ENCODE results near the gene KLF3.
"Not testable (repeated sequence)": the region's sequence is repeated elsewhere in the genome, so short reads cannot be mapped to it uniquely, and the experiment has no call there.

Gene KLF3

DNA sequence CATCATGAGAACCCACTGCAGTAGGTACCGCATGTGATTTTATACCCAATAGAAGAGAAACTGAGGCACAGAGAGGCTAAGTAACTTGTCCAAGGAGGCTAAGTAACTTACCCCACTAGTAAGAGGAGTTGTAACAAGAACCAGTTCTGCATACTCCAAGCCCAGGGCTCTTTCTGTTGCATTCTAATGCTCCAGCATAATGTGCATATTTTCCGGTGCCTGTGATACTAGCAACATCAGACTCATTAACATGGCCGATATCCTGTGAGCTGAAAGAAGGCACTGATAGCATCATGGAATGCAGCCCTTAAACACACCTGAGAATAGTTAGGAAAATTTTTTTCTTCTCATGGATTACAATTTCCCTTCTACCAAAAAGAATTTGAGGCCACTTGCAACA, 39.7 kb upstream of the KLF3 start:
- no peaks in the 10 kb centered on the region for H3K36me3 ChIP-seq (ENCODE audit: insufficient read depth, low read length)

DNA sequence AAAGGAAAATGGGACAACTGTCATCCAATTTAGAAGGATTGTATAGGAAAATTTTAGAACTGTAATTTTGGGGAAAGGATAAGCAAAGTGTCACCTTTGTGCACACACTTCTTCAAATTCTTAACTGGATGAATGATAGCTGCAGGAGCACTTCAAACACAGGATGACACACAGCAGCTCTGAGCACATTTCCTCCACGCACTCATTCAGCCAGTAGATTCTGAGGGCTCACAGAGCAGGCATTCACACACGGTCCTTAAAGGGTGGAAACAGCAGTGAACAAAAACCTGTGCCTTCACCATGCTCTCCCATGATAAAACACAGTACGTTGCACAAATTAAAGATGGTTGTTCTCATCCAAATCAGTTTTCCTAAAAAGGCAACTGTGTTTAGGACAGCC, 38.5 kb upstream of the KLF3 start:
- Histone ChIP-seq H3K9ac (ENCODE audit: low read depth, low read length) (no peak overlapping the region), H3K36me3 (ENCODE audit: insufficient read depth, low read length) (no peaks in the 10 kb centered on the region), H3K27me3 (ENCODE audit: insufficient read depth, low read length) (no peaks in the 10 kb centered on the region), H3K4me3 (ENCODE audit: low read length) (no peak overlapping the region), H3K27ac (ENCODE audit: low read depth, low read length) (no peak overlapping the region), H3K9me3 (ENCODE audit: insufficient read depth, low read depth, low read length) (no peaks in the 10 kb centered on the region), H3K4me1 (ENCODE audit: insufficient read depth, low read length) (no peaks in the 10 kb centered on the region)
- 85% methylated on average over 3 of the region's 3 CpGs for WGBS

More for the DNA sequence above, 39.7 kb upstream of the KLF3 start:
- Histone ChIP-seq H3K4me1 (ENCODE audit: insufficient read depth, low read length) (no peaks in the 10 kb centered on the region), H3K9ac (ENCODE audit: low read depth, low read length) (no peak overlapping the region), H3K27me3 (ENCODE audit: insufficient read depth, low read length) (no peaks in the 10 kb centered on the region), H3K4me3 (ENCODE audit: low read length) (no peak overlapping the region), H3K27ac (ENCODE audit: low read depth, low read length) (no peak overlapping the region), H3K9me3 (ENCODE audit: insufficient read depth, low read depth, low read length) (no peaks in the 10 kb centered on the region)
- 91% methylated on average over 3 of the region's 3 CpGs for WGBS

DNA sequence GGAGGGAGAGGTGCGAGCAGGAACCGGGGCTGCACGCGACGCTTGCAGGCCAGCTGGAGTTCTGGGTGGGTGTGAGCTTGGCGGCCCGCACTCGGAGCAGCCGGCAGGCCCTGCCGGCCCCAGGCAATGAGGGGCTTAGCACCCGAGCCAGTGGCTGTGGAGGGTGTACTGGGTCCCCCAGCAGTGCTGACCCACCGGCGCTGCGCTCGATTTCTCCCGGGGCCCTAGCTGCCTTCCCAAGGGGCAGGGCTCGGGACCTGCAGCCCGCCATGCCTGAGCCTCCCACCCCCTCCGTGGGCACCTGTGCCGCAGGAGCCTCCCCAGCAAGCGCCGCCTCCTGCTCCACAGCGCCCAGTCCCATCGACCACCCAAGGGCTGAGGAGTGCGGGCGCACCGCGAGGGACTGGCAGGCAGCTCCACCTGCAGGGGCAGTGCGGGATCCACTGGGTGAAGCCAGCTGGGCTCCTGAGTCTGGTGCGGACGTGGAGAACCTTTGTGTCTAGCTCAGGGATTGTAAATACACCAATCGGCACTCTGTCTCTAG, 37.0 kb upstream of the KLF3 start:
- H3K4me3 ChIP-seq (ENCODE audit: low read length); H3K9ac ChIP-seq (ENCODE audit: low read depth, low read length); H3K4me1 ChIP-seq (ENCODE audit: insufficient read depth, low read length); H3K27me3 ChIP-seq (ENCODE audit: insufficient read depth, low read length); H3K9me3 ChIP-seq (ENCODE audit: insufficient read depth, low read depth, low read length); H3K27ac ChIP-seq (ENCODE audit: low read depth, low read length); H3K36me3 ChIP-seq (ENCODE audit: insufficient read depth, low read length): not testable (repeated sequence)
- WGBS = 94% methylated on average over 32 of the region's 32 CpGs

DNA sequence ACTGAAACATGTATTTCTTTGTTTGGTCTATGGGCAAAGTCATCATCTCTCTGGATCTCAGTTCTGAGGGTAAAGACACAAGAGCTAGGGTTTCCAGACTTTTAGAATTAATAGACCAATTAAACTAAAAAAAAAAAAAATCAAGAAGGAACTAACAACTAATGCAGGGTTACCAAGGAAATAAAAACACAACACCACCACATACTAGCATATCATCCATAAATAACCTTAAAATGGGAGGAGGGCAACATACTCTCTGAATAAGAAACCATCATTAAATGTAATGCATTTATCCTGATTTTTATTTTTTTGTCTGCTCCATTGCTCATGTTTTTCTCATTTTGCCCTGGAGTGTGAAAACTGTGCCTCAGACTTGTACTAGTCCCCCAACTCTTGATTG, 33.5 kb upstream of the KLF3 start:
- Histone ChIP-seq H3K27me3 (ENCODE audit: insufficient read depth, low read length) (no peaks in the 10 kb centered on the region), H3K36me3 (ENCODE audit: insufficient read depth, low read length) (no peaks in the 10 kb centered on the region), H3K9ac (ENCODE audit: low read depth, low read length) (no peak overlapping the region), H3K9me3 (ENCODE audit: insufficient read depth, low read depth, low read length) (no peaks in the 10 kb centered on the region), H3K27ac (ENCODE audit: low read depth, low read length) (no peak overlapping the region), H3K4me1 (ENCODE audit: insufficient read depth, low read length) (no peaks in the 10 kb centered on the region), H3K4me3 (ENCODE audit: low read length) (no peak overlapping the region)

DNA sequence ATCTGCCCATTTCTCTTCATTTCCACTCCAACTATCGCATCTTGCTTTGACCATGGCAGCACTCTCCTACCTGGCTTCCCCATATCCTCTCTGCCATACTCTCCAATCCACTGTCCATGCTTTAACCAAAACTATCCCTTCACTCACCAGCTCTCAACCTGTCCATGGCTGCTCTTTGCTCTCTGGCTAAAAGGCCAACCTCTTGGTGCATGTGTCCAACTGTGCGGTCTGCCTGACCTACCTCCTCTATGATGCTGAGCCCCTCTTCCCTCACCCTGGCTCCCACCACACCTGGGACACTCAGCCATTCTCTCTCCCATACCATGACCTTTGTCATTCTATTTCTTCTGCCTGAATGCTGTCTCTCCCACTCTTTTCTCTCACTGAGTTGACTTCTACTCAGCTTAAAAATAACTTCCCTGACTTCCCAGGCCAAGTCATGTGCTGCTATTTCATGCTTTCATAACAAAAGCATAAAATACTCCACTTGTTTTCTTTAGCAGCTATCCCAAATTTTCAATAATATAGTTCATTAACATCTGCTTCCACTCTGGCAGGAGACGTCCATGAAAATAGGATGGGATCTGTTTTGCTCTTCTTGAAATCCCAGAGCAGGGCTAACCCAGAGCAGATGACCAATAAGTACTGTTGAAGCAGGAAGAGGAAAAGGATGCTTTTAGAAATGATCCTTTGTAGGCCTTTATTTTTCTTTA, 29.8 kb upstream of the KLF3 start:
- H3K27me3 ChIP-seq (ENCODE audit: insufficient read depth, low read length) = no peaks in the 10 kb centered on the region
- no peaks in the 10 kb centered on the region for H3K9me3 ChIP-seq (ENCODE audit: insufficient read depth, low read depth, low read length)
- H3K4me1 ChIP-seq (ENCODE audit: insufficient read depth, low read length) = no peaks in the 10 kb centered on the region
- WGBS = 89% methylated on average over 3 of the region's 3 CpGs
- no peak overlapping the region for H3K4me3 ChIP-seq (ENCODE audit: low read length)
- H3K36me3 ChIP-seq (ENCODE audit: insufficient read depth, low read length) = no peaks in the 10 kb centered on the region
- H3K9ac ChIP-seq (ENCODE audit: low read depth, low read length) = no peak overlapping the region
- no peak overlapping the region for H3K27ac ChIP-seq (ENCODE audit: low read depth, low read length)

DNA sequence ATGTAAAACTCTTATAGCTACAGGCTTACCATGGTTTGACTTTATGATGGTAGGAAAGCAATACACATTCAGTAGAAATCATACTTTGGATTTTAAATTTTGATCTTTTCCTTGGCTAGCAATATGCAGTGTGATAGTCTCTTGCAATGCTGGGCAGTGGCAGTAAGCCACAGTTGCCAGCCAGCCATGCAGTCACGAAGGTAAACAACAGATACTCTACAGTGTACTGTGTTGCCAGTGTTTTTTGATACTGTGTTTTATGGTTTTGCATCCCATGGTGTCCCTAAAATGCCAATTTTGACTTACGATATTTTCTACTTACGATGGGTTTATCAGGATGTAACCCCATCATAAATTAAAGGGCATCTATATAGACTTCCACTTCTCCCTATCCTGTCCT, 24.8 kb upstream of the KLF3 start:
- H3K4me1 ChIP-seq (ENCODE audit: insufficient read depth, low read length) = no peaks in the 10 kb centered on the region
- H3K36me3 ChIP-seq (ENCODE audit: insufficient read depth, low read length) = no peaks in the 10 kb centered on the region
- no peak overlapping the region for H3K4me3 ChIP-seq (ENCODE audit: low read length)
- H3K27me3 ChIP-seq (ENCODE audit: insufficient read depth, low read length) = no peaks in the 10 kb centered on the region
- H3K27ac ChIP-seq (ENCODE audit: low read depth, low read length) = no peak overlapping the region
- WGBS = 92% methylated on average over 3 of the region's 3 CpGs
- no peak overlapping the region for H3K9ac ChIP-seq (ENCODE audit: low read depth, low read length)
- H3K9me3 ChIP-seq (ENCODE audit: insufficient read depth, low read depth, low read length) = no peaks in the 10 kb centered on the region

DNA sequence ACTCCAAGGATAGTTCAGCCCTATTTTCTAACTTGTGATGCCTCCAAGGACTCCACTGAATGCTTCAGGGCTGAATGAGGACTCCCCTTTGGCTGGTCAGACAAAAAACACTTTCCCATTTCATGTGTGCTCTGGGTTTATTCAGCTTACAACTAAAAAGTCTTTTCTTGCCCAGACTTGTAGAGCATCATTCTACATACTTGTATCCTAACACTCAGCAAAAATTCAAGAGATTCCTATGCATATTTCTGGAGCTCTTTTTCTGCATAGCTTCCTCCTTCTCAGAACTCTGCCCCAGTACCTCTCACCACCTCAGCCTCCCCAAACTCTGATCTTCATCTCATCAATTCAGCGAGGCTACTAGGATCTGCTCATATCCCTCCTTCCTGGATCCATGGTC, 22.2 kb upstream of the KLF3 start:
- no peaks in the 10 kb centered on the region for H3K36me3 ChIP-seq (ENCODE audit: insufficient read depth, low read length)
- no peaks in the 10 kb centered on the region for H3K27me3 ChIP-seq (ENCODE audit: insufficient read depth, low read length)
- H3K4me3 ChIP-seq (ENCODE audit: low read length) = no peak overlapping the region
- H3K27ac ChIP-seq (ENCODE audit: low read depth, low read length) = no peak overlapping the region
- no peaks in the 10 kb centered on the region for H3K4me1 ChIP-seq (ENCODE audit: insufficient read depth, low read length)
- H3K9me3 ChIP-seq (ENCODE audit: insufficient read depth, low read depth, low read length) = no peaks in the 10 kb centered on the region
- no peak overlapping the region for H3K9ac ChIP-seq (ENCODE audit: low read depth, low read length)
- 93% methylated on average over 1 of the region's 1 CpG for WGBS

DNA sequence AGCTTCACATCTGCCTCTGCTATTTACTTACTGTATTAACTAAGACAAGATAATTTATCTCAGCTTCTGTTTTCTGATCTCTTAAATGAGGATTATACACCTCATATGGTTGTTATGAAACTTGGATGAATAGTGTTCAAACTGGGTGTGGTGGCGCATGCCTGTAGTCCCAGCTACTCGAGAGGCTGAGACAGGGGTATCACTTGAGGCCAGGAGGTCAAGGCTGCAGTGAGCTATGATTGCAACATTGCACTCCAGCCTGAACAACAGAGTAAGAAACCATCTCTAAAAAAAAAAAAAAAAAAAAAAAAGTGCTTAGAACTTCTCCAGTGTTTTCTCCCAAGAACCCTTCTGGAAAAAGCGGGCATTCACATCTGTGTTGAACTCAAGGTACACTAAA, 19.8 kb upstream of the KLF3 start:
- H3K4me1 ChIP-seq (ENCODE audit: insufficient read depth, low read length) = no peaks in the 10 kb centered on the region
- no peak overlapping the region for H3K27ac ChIP-seq (ENCODE audit: low read depth, low read length)
- no peaks in the 10 kb centered on the region for H3K27me3 ChIP-seq (ENCODE audit: insufficient read depth, low read length)
- no peak overlapping the region for H3K4me3 ChIP-seq (ENCODE audit: low read length)
- 92% methylated on average over 3 of the region's 3 CpGs for WGBS
- H3K9ac ChIP-seq (ENCODE audit: low read depth, low read length) = no peak overlapping the region
- no peaks in the 10 kb centered on the region for H3K9me3 ChIP-seq (ENCODE audit: insufficient read depth, low read depth, low read length)
- H3K36me3 ChIP-seq (ENCODE audit: insufficient read depth, low read length) = no peaks in the 10 kb centered on the region

DNA sequence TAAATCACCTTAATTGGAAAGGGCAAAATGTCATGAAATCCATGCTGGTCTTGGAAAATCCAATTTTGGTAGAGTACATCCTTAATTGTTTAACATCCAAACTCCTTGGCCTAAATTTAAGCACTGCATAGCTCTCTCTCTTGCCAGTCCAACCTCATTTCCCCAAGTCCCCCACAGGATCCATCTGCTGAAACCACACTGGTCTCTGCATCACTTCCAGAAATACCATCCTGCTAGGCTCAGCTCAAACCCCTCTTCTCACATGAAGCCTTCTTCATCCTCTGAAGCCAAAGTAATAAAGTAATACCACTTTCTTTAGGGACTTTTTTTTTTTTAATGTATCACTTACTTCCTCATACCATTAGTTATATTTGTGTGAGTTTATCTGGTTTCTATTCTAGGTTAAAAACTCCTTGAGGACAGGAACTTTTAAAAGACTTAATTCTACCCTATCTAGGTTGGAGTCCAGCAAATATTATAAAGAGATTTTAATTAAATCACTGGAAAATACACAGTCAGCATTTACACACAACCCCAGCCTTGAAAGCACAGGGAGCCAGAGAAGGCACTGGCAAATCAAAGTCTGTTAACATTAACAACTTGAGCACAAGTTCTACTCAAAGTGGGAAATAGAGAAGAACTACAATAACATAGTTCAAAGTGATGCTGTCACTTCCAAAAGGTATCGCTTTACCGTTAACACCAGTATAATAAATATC, 16.7 kb upstream of the KLF3 start:
- no peak overlapping the region for H3K4me3 ChIP-seq (ENCODE audit: low read length)
- H3K4me1 ChIP-seq (ENCODE audit: insufficient read depth, low read length) = no peaks in the 10 kb centered on the region
- H3K27ac ChIP-seq (ENCODE audit: low read depth, low read length) = no peak overlapping the region
- WGBS = 100% methylated on average over 2 of the region's 2 CpGs
- no peaks in the 10 kb centered on the region for H3K9me3 ChIP-seq (ENCODE audit: insufficient read depth, low read depth, low read length)
- H3K27me3 ChIP-seq (ENCODE audit: insufficient read depth, low read length) = no peaks in the 10 kb centered on the region
- no peak overlapping the region for H3K9ac ChIP-seq (ENCODE audit: low read depth, low read length)
- no peaks in the 10 kb centered on the region for H3K36me3 ChIP-seq (ENCODE audit: insufficient read depth, low read length)

DNA sequence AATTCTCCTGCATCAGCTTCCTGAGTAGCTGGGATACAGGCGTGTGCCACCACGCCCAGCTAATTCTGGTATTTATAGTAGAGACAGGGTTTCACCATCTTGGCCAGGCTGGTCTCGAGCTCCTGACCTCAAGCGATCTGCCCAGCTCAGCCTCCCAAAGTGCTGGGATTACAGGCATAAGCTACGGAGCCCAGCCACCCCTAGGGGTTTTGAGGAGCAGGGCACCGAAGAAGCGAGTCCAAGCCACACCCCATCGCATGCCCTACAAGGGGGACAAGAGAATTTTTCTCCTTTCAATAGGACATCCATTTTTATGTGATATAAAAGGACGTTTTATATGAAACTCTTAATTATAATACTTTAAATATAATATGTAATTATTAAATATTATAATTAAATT, 13.9 kb upstream of the KLF3 start:
- Histone ChIP-seq H3K27me3 (ENCODE audit: insufficient read depth, low read length) (no peaks in the 10 kb centered on the region), H3K9me3 (ENCODE audit: insufficient read depth, low read depth, low read length) (no peaks in the 10 kb centered on the region), H3K36me3 (ENCODE audit: insufficient read depth, low read length) (no peaks in the 10 kb centered on the region), H3K4me1 (ENCODE audit: insufficient read depth, low read length) (peaks cover 4% of the 10 kb centered on the region; the same call in 1 of the 2 replicates), H3K4me3 (ENCODE audit: low read length) (no peak overlapping the region), H3K27ac (ENCODE audit: low read depth, low read length) (no peak overlapping the region), H3K9ac (ENCODE audit: low read depth, low read length) (no peak overlapping the region)
- 88% methylated on average over 7 of the region's 9 CpGs for WGBS

DNA sequence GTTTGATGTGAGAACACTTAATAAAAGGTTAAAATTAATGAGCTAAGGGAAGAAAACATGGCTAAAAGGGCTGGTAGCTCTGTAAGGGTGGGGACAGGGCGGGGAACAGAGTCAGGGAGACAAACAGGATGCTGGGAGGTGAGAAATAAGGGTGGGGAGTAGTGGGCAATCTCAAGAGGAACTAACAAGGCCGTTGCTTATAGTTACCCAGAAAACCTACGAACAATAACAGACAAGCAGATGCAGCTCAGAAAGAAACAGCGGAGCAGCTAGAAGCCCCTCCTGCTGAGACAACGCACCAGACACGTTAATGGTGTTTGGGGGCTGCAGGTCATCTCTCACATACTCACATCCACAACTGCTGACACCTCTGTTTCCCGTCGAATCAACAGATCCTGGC, 9.7 kb upstream of the KLF3 start:
- Histone ChIP-seq H3K9ac (ENCODE audit: low read depth, low read length) (no peak overlapping the region), H3K4me1 (ENCODE audit: insufficient read depth, low read length) (peaks cover 4% of the 10 kb centered on the region; the same call in 1 of the 2 replicates), H3K4me3 (ENCODE audit: low read length) (no peak overlapping the region), H3K36me3 (ENCODE audit: insufficient read depth, low read length) (no peaks in the 10 kb centered on the region), H3K9me3 (ENCODE audit: insufficient read depth, low read depth, low read length) (no peaks in the 10 kb centered on the region), H3K27ac (ENCODE audit: low read depth, low read length) (no peak overlapping the region), H3K27me3 (ENCODE audit: insufficient read depth, low read length) (no peaks in the 10 kb centered on the region)
- 68% methylated on average over 8 of the region's 8 CpGs for WGBS
